Right kidney (tissue), 1 donor: ENCODE measurements around the gene RNU1-1.
"Not testable (repeated sequence)": the region's sequence is repeated elsewhere in the genome, so short reads cannot be mapped to it uniquely, and the experiment has no call there.

Source experiments
- DNase-seq: peaks from one replicate; pipeline ENCODE4 v3.0.0-alpha.2; 2016

Gene RNU1-1

DNA sequence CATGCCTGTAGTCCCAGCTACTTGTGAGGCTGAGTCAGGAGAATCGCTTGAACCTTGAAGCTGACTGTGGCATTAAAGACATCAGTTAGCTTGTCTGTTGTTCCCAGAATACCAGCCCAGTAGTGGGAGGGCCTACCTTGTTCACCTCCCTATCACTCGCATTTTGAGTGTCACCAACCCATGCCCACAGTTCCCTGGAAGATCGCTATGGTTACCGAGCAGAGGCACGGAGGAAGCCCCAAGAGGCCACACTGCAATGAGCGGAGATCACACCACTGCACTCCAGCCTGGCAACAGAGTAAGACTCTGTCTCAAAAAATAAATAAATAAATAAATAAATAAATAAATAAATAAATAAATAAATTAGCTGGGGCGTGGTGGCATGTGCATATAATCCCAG lies 21.1 kb downstream of the RNU1-1 start:
- DNase-seq: not testable (repeated sequence)

DNA sequence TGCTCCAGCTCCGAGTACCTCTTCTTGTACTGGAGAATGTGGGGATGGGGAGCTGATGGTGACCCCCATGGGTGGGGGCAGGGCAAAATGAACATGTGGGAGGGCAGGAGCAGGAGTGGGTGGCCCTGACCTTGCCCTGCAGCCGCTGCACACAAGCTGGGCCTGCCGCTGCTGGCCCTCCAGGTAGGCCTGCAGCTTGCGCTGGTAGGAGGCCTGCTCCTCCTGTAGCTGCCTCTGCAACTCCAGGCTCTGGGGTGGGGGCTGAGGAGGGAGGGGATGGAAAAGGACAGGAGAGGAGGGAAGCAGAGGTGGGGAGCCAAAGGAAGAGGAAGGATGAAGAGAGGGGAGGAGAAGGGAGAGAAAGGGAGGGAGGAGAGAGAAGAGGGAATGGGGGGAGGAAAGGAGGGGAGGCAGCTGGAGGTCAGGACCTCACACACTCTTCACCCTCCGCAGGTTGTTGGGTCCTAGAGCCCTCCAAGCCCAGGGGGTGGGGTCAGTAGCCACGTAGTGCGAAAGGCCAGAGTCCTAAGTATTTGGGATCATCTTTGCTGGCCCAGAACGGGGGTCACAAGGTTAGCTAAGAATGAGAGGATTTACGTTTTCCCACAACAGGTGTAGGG lies 22.9 kb downstream of the RNU1-1 start:
- no peak for DNase-seq

DNA sequence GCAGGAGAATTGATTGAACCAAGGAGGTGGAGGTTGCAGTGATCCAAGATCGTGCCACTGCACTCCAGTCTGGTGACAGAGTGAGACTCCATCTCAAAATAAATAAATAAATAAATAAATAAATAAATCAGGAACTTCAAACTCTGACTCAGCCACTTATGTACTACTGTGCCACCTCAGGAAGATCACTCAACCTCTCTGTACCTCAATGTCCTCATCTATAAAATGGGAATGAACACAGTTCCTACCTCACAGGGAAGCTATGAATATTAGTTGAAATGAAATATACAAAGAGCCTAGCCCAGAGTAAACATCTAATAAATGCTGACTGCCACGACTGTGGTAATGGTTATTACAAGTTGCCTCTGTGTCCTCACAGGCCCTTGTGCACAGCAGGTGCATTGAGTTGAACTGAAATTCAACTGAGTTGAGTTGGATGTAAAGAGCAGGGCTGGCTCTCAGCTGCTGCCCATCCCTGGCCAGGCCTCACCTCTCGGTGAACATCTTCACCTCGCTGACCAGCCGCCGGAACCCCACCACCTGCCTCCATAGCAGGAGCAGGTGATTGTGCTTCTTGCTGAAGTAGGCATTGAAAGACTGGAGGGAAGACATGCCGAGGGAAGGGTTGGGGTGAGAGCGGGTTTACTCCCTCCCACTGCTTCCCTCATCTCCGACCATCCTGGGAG lies 24.7 kb downstream of the RNU1-1 start:
- not testable (repeated sequence) for DNase-seq

DNA sequence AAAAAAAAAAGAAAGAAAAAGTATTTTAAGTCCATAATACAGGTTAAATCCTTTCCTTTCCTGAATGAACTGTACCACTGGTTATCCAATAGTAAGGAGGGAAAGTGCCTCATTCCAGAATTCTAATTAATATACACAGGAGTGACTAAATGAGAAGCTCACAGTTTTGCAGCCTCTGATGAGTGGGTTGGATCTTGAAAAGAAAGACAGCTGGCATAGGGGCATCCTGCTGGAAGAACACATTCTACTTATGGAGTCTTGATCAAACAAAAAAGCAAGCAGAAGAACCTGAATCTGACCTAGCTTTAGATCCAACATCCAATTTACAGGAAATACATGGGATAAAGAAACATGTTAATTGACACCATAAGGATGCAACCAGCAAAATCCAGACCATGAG lies 27.1 kb downstream of the RNU1-1 start:
- not testable (repeated sequence) for DNase-seq

- DNase-seq: not testable (repeated sequence)
Measured at GRCh38 chr1:16486316-16486715, 27.8 kb downstream of the RNU1-1 start.

DNA sequence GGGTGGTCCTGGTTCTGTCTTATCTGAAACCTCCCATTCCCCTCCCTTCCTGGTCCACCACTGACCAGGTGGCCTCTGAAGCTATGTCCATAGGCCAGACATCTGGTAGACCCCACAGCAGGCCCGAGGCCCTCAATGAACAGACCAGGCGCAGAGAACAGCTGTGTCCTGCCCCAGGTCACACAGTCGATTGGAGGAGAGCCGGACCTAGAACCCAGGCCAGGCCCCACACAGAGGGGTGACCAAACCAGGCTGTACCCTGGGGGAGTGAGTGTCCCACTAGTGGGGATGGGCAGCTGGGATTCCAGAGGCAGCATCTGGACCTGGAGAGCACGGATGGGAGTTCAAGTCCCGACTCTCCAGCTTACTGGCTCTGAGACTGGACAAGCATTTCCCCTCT lies 29.2 kb downstream of the RNU1-1 start:
- no peak for DNase-seq

DNA sequence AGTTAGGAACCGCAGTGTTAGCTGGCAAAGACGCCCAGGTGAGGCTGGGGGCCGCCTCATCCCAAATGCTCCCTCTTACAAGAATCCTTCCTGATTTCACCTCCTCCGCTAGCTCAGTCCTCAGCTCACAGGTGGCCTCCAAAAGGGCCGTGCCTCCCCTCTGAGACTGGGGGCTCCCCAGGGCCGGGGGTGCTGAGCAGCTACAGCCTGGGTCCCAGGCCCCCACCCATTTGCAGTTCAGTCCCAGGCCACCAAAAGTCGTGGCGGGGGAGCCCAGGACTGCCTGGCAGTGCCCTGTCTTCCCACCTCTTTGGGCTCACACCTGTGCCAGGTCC lies 29.6 kb downstream of the RNU1-1 start:
- no peak for DNase-seq

DNA sequence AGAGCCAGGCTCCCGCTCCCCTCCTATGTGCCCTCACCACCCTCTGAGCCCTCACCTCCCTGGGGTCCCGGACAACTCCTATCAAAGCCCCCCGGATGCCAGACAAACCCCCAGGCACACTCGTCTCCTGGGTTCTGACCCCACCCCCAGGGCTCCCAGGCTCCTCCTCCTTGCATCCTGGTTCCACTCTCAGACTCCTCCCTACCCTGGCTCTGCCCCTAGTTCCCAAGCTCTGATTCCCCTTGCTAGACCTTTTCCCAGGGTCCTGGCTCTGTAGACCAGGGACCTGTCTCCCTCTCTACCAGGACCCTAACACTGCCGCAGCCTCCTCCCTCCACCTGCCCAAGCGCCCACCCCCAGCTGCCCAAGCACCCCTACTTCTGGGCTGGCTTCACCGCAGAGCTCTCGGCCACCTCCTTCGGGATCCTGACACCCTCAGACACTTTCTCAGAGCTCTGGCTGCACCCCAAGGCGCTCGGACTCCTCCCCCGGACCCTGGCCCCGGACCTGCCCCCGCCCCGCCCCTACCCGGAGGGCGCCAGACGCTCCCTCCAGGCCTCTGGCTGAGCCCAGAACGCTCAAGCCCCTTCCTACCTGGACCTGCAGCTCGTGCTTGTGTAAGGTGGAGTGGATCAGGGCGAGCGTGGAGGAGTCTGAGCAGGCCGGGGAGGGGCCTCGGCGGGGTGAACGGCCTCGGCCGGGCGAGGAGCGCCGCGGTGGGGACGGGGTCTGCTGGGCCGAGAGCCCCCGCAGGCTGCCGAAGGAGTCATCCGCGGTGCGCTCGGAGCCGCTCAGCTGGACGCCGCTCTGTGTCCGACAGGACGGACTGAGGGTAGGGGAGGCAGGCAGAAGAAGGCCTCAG lies 30.2 kb downstream of the RNU1-1 start:
- not testable (repeated sequence) for DNase-seq

GRCh38 chr1:16483146-16483545 lies 30.9 kb downstream of the RNU1-1 start:
- not testable (repeated sequence) for DNase-seq

DNA sequence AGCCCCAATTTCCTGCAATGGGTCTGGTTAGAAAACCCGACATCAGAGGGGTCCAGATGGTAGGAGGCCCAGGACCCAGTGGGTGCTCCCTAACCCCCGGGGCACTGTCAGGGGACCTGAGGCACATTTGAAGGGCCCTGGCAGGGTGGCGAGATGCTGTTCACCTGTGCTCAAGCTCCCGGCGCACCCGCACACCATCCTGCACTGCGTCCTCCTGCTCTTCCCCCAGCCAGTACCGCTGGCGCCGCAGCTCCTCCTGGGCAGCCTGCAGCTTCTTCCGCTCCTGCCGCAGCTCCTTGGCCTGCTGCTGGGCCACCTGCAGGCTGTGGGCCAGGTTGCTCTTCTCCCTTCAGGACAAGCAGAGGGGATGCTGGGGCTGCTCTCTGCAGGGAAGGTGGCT lies 36.0 kb downstream of the RNU1-1 start:
- no peak for DNase-seq

- DNase-seq: not testable (repeated sequence)
Measured at GRCh38 chr1:16475771-16476770, 38.0 kb downstream of the RNU1-1 start.

DNA sequence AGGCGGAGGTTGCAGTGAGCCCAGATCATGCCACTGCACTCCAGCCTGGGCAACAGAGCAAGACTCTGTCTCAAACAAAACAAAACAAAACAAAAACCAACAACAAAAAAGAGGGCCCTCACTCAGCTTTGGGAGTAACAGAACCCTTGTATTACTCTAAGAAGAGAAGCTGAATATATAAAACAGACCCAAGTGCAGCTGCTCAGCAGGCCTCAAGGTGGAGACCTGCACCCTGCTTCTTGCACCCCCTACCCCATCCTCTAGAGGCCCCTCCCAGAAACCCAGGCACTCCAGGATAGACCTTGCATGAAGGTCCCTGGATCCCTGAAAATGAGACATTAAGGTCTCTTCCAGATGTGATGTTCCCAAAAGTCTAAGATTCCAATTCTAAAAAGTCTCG lies 39.2 kb downstream of the RNU1-1 start:
- DNase-seq: not testable (repeated sequence)

DNA sequence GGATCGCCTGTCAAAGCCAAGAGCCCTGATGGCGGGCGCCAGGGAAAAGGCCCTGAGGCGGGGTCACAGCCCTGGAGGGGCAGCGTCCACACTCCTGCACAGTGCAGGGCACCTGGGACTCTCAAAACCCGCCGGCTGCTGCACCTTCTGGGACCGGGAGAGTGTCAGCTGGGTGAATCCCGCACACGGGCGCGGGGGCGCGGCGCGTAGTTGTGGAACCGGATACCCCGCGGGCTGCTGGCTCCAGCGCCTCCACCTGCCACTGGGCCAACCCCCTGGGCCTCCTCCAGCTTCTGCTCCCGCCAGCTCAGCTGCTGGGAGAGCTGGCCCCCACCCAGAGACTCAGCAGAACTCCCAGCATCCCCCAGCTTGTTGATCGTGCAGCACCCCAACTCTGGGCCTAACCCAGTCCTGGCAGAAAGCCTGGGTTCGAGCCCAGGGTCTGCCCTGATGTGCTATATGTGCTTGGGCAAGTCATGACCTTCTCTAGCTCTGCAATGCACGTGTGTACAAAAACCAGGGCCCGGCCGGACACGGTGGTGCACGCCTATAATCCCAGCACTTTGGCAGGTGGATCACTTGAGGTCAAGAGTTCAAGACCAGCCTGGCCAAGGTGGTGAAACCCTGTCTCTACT lies 39.8 kb downstream of the RNU1-1 start:
- DNase-seq: no peak

DNA sequence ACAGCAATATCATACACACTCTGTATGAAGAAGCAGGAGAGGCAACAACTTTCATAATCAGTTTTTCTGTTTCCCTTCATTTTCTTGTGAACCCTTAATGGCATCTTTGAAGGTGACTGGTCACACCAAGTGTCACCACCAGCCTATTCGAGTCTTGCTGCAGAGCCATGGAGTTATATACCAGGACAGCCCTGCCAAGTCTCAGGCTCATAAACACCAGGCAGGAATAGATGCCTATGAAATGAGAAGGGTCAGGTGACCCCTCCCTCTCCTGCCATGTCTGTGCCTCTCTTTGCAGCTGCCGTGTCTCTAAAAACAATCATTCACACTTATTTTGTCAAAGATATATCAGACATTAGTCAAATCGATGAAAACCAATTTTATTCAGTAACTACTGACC lies 45.5 kb downstream of the RNU1-1 start:
- DNase-seq: no peak

- DNase-seq: no peak
Measured at GRCh38 chr1:16464917-16465625, 49.0 kb downstream of the RNU1-1 start.
